GM23338 (cell line): ENCODE data around the gene NPLOC4. TPM values are rescaled to one million over a fixed set of nuclear protein-coding genes. Genes with fewer than 3 reads are reported as not detected.

Source experiments
- ATAC-seq: fragments of 200-7000 bp; cut with Tn5 transposase; 3 replicates; pipeline ENCODE4 v1.9.1; 2020
- DNase-seq: peaks from one replicate; pipeline ENCODE4 v3.0.0-alpha.2; 2015; ENCODE audit warnings: low spot score
- H2AFZ ChIP-seq: fragments of 200-600 bp; sonication (generic); 2 replicates; pipeline ENCODE4 v1.8.0; 2016; ENCODE audit warnings: antibody characterized with exemption, mild to moderate bottlenecking, moderate library complexity
- H3F3A ChIP-seq: fragments of 200-600 bp; sonication (generic); replicated peaks from 2 replicates; pipeline ENCODE4 v1.8.0; 2017; ENCODE audit warnings: antibody characterized with exemption, mixed run types, low read depth
- H3K27ac ChIP-seq: fragments of 200-600 bp; sonication (generic); 2 replicates; pipeline ENCODE4 v1.6.1; 2016; ENCODE audit warnings: low read depth
- H3K27me3 ChIP-seq: fragments of 200-600 bp; sonication (generic); 2 replicates; pipeline ENCODE4 v1.8.0; 2016; ENCODE audit warnings: mild to moderate bottlenecking, mixed run types, moderate library complexity; ENCODE audit not compliant: insufficient read depth
- H3K36me3 ChIP-seq: fragments of 200-600 bp; sonication (generic); 2 replicates; pipeline ENCODE4 v1.8.0; 2016; ENCODE audit warnings: mild to moderate bottlenecking; ENCODE audit not compliant: insufficient read depth
- H3K4me1 ChIP-seq: fragments of 200-600 bp; sonication (generic); 2 replicates; pipeline ENCODE4 v1.8.0; 2016; ENCODE audit warnings: mild to moderate bottlenecking, moderate library complexity; ENCODE audit not compliant: insufficient read depth
- H3K4me2 ChIP-seq: fragments of 200-600 bp; sonication (generic); 2 replicates; pipeline ENCODE4 v1.7.1; 2017; ENCODE audit warnings: mixed run types
- H3K4me3 ChIP-seq: fragments of 200-600 bp; sonication (generic); 2 replicates; pipeline ENCODE4 v1.6.1; 2016; ENCODE audit warnings: mixed run types
- H3K79me2 ChIP-seq: fragments of 200-600 bp; sonication (generic); replicated peaks from 2 replicates; pipeline ENCODE4 v1.8.0; 2017; ENCODE audit warnings: mild to moderate bottlenecking; ENCODE audit not compliant: insufficient read depth
- H3K9me2 ChIP-seq: fragments of 200-600 bp; sonication (generic); 2 replicates; pipeline ENCODE4 v1.8.0; 2017; ENCODE audit not compliant: insufficient read depth
- H4K20me1 ChIP-seq: fragments of 200-600 bp; sonication (generic); replicated peaks from 2 replicates; pipeline ENCODE4 v1.8.0; 2017; ENCODE audit warnings: mild to moderate bottlenecking; ENCODE audit not compliant: insufficient read depth
- H3K27ac Mint-ChIP-seq: 2 replicates; pipeline ENCODE4 v1.8.0; 2020; ENCODE audit warnings: inconsistent platforms, mild to moderate bottlenecking, moderate library complexity, mixed read lengths
- H3K27me3 Mint-ChIP-seq: 3 replicates; pipeline ENCODE4 v1.8.0; 2022; ENCODE audit warnings: low read depth, mild to moderate bottlenecking, moderate library complexity, mixed read lengths, inconsistent platforms; ENCODE audit not compliant: insufficient read depth, poor library complexity
- H3K36me3 Mint-ChIP-seq: 3 replicates; pipeline ENCODE4 v1.8.0; 2021; ENCODE audit warnings: low read depth, mild to moderate bottlenecking, inconsistent platforms, moderate library complexity, mixed read lengths
- H3K4me1 Mint-ChIP-seq: 3 replicates; pipeline ENCODE4 v1.8.0; 2020; ENCODE audit warnings: mild to moderate bottlenecking, inconsistent platforms, mixed read lengths
- H3K4me3 Mint-ChIP-seq: 3 replicates; pipeline ENCODE4 v1.8.0; 2021; ENCODE audit warnings: moderate library complexity, mild to moderate bottlenecking, inconsistent platforms, mixed read lengths
- H3K9me3 Mint-ChIP-seq: 3 replicates; pipeline ENCODE4 v1.8.0; 2020; ENCODE audit warnings: moderate library complexity, mild to moderate bottlenecking, inconsistent platforms, mixed read lengths
- CREB1 ChIP-seq: fragments of 250-450 bp; sonication (Bioruptor Pico); IDR thresholded peaks from 2 replicates; pipeline ENCODE4 v1.5.0; 2020; ENCODE audit warnings: low read depth, mild to moderate bottlenecking, moderate library complexity
- CTCF ChIP-seq, 2 experiments: fragments of 200-600 bp in 1 of 2; sonication (generic) in 1 of 2; conservative IDR thresholded peaks; 2 replicates each; pipeline versions ENCODE4 v1.5.1 to v1.6.1; 2016 to 2017; ENCODE audit warnings: antibody characterized with exemption in 2 of 2, low read depth in 2 of 2, mild to moderate bottlenecking in 2 of 2, moderate library complexity in 1 of 2
- ETS1 ChIP-seq: IDR thresholded peaks from 2 replicates; pipeline ENCODE4 v1.6.1; 2016; ENCODE audit warnings: antibody characterized with exemption
- EZH2 ChIP-seq: fragments of 200-600 bp; sonication (generic); IDR thresholded peaks from one replicate; pipeline ENCODE4 v1.8.0; 2017; ENCODE audit warnings: antibody characterized with exemption, mild to moderate bottlenecking, low read depth; ENCODE audit not compliant: unreplicated experiment
- POLR2AphosphoS5 ChIP-seq: IDR thresholded peaks from 2 replicates; pipeline ENCODE4 v1.6.1; 2016; ENCODE audit warnings: antibody characterized with exemption, low read depth
- REST ChIP-seq: IDR thresholded peaks from one replicate; pipeline ENCODE4 v1.6.1; 2018; ENCODE audit warnings: antibody characterized with exemption; ENCODE audit not compliant: unreplicated experiment
- ZNF331 ChIP-seq: fragments of 250-450 bp; sonication (Bioruptor Pico); IDR thresholded peaks from 2 replicates; pipeline ENCODE4 v1.5.0; 2020; ENCODE audit warnings: low read depth, mild to moderate bottlenecking, moderate library complexity
- polyA plus RNA-seq: library from polyadenylated mRNA; unstranded; fragments of >200 nt; fragmentation: Nextera tagmentation; extraction: Ambion mirVana; gene quantifications from 2 replicates; pipeline ENCODE4 v1.2.1, GENCODE V29; 2016
- total RNA-seq: library from RNA; depleted of rRNA; stranded (reverse); fragments of >200 nt; shearing (Covaris generic); gene quantifications from 2 replicates; pipeline ENCODE4 v1.2.3, GENCODE V29; 2014

The NPLOC4 gene
- total and polyA plus RNA-seq, 2 experiments from 2014 or later: 24.1 to 79.1 TPM

- Histone ChIP-seq H3K4me2 (peak within 1 kb of the TSS; percentile 99), H3K79me2 (peaks cover 48% of the 10 kb centered on the region), H3K4me3 (peak within 1 kb of the TSS; percentile 96), H3K27me3 (no peaks in the 10 kb centered on the region), H3K27ac (no peak within 1 kb of the TSS), H4K20me1 (peaks cover 8% of the 10 kb centered on the region; the same call in 1 of the 2 replicates), H3K9me2 (no peaks in the 10 kb centered on the region), H3F3A (peaks cover 18% of the 10 kb centered on the region), H2AFZ (0 out of 2 replicates have a peak within 1 kb of the TSS, but pooled peaks have one; percentile 69), H3K36me3 (no peaks in the 10 kb centered on the region), H3K4me1 (peaks cover 6% of the 10 kb centered on the region)
- H3K27ac Mint-ChIP-seq: peak within 1 kb of the TSS; percentile 80
- peaks cover 32% of the 10 kb centered on the region for H3K36me3 Mint-ChIP-seq
- TF ChIP-seq CTCF (conservative IDR thresholded peaks at IDR 0.05; ENCODE audit: low read depth in 2 of 2) (no peak), CREB1 (peak; percentile 61; the same call in 1 of the 2 replicates), ETS1 (no peak; the same call in 1 of the 2 replicates), ZNF331 (CRISPR knock-in tag) (no peak), POLR2AphosphoS5 (peak; percentile 78), EZH2 (no peak), REST (no peak)
- H3K4me1 Mint-ChIP-seq: peaks cover 12% of the 10 kb centered on the region
- H3K4me3 Mint-ChIP-seq: peak within 1 kb of the TSS; percentile 92
- DNase-seq: peak; percentile 100
- peak; percentile 94 for ATAC-seq
- H3K9me3 Mint-ChIP-seq: no peaks in the 10 kb centered on the region; the same call in 2 of the 3 replicates
- peaks cover 11% of the 10 kb centered on the region for H3K27me3 Mint-ChIP-seq
These were observed 46.9 kb upstream of the NPLOC4 start, which contains the start of the genes ARL16 and HGS for GRCh38 chr17:81683584-81684441. ARL16 (minus strand) TSS chr17:81683797; CDS start chr17:81683753, 44 bp downstream. HGS (plus strand) TSS chr17:81684011; CDS start chr17:81684067, 56 bp downstream.
